ENCODE results near the gene NMNAT2. TPM values are rescaled to one million over a fixed set of nuclear protein-coding genes. Genes with fewer than 3 reads are reported as not detected.

NMNAT2 gene
- total RNA-seq, 1 donor from 2014 or later: 0.50 TPM

DNA sequence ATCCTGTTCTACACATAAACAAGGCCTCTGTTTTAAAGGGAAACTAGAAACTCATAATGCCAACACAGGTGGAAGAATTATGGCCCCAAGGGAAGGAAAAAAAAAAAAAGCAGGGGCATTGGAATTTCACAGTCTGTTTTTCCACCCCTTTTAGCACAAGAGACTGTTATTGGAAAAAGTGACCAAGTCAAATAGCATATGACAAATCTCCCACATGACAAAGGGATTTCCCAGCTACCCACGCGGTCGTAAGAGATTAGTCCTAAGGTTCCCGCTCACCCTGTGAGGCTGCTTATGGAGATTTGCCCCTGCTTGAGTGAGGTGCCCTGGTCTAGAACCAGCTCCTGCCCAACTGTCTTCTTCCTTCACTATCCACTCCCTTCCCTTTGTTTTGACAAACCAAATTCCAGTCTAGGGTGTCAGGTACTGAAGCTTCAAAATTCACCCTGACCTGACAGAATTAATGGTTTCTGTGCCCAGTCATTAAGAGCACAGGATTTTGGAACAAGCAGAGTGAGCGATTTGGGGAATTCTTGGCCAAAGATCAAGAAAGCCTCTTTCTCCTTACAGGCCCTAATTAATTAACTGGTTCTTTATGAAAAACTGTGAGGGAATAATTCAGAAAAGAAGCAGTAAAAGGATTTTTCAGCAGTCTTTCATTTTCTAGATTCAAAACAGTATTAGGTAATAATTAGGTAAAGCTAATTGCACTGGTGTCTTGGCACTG is 107.3 kb downstream of the NMNAT2 start:
- Mint-ChIP-seq H3K9me3 (ENCODE audit: unreplicated experiment) (peaks cover 8% of the 10 kb centered on the region), H3K4me3 (ENCODE audit: unreplicated experiment) (no peak overlapping the region), H3K27me3 (ENCODE audit: low read depth, unreplicated experiment) (peaks cover 6% of the 10 kb centered on the region), H3K4me1 (ENCODE audit: low read depth, unreplicated experiment) (no peaks in the 10 kb centered on the region), H3K36me3 (ENCODE audit: low read depth, unreplicated experiment) (no peaks in the 10 kb centered on the region), H3K27ac (ENCODE audit: unreplicated experiment) (no peak overlapping the region)
- Histone ChIP-seq H3K9me3 (ENCODE audit: insufficient read depth, low read depth, low read length) (no peaks in the 10 kb centered on the region), H2AFZ (ENCODE audit: low read depth, low read length) (no peak overlapping the region), H3K4me2 (ENCODE audit: low read length) (no peak overlapping the region), H3K36me3 (ENCODE audit: insufficient read depth, low read length) (no peaks in the 10 kb centered on the region), H3K4me1 (ENCODE audit: insufficient read depth, low read length) (no peaks in the 10 kb centered on the region), H3K4me3 (ENCODE audit: insufficient read depth, low read depth, low read length) (no peak overlapping the region), H3K9ac (ENCODE audit: low read length) (no peak overlapping the region), H3K79me2 (ENCODE audit: insufficient read depth, low read length) (no peaks in the 10 kb centered on the region), H3K27ac (ENCODE audit: low read depth, low read length) (no peak overlapping the region), H4K20me1 (ENCODE audit: insufficient read depth, low read length) (no peaks in the 10 kb centered on the region), H3K27me3 (ENCODE audit: insufficient read depth, low read length) (no peaks in the 10 kb centered on the region)
- DNase-seq (ENCODE audit: low read depth): peak; percentile 49
- TF ChIP-seq, protein P1, sequence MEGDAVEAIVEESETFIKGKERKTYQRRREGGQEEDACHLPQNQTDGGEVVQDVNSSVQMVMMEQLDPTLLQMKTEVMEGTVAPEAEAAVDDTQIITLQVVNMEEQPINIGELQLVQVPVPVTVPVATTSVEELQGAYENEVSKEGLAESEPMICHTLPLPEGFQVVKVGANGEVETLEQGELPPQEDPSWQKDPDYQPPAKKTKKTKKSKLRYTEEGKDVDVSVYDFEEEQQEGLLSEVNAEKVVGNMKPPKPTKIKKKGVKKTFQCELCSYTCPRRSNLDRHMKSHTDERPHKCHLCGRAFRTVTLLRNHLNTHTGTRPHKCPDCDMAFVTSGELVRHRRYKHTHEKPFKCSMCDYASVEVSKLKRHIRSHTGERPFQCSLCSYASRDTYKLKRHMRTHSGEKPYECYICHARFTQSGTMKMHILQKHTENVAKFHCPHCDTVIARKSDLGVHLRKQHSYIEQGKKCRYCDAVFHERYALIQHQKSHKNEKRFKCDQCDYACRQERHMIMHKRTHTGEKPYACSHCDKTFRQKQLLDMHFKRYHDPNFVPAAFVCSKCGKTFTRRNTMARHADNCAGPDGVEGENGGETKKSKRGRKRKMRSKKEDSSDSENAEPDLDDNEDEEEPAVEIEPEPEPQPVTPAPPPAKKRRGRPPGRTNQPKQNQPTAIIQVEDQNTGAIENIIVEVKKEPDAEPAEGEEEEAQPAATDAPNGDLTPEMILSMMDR (IDR thresholded peaks at IDR 0.05; ENCODE audit: insufficient read depth, low read depth, low read length): no peak
- no peak for TF ChIP-seq EZH2 (IDR thresholded peaks at IDR 0.05; ENCODE audit: insufficient read depth, low read length)
- FAIRE-seq: no peak

DNA sequence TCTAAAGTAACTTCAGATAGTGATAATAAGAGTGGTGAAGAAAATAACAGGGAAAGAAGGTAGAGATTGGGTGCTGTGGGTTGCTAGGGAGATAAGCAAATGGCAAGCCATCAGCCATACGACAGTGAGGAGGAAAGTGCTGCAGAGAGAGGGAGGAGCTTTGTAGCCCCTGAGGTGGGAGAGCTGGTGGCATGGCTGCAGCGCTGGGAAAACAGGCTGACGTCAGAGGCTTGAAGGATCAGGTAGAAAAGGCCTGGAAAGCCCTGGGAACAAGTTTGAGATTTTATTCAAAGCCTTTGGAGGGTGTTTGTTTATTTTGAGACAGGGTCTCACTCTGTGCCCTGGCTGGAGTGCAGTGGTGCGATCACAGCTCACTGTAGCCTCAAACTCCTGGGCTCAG is 109.5 kb downstream of the NMNAT2 start:
- Mint-ChIP-seq H3K4me3 (ENCODE audit: unreplicated experiment) (no peak overlapping the region), H3K36me3 (ENCODE audit: low read depth, unreplicated experiment) (no peaks in the 10 kb centered on the region), H3K9me3 (ENCODE audit: unreplicated experiment) (peaks cover 5% of the 10 kb centered on the region), H3K4me1 (ENCODE audit: low read depth, unreplicated experiment) (peaks cover 4% of the 10 kb centered on the region), H3K27me3 (ENCODE audit: low read depth, unreplicated experiment) (no peaks in the 10 kb centered on the region), H3K27ac (ENCODE audit: unreplicated experiment) (no peak overlapping the region)
- Histone ChIP-seq H3K4me3 (ENCODE audit: insufficient read depth, low read depth, low read length) (no peak overlapping the region), H3K9ac (ENCODE audit: low read length) (no peak overlapping the region), H3K36me3 (ENCODE audit: insufficient read depth, low read length) (no peaks in the 10 kb centered on the region), H3K79me2 (ENCODE audit: insufficient read depth, low read length) (no peaks in the 10 kb centered on the region), H3K27ac (ENCODE audit: low read depth, low read length) (no peak overlapping the region), H3K4me1 (ENCODE audit: insufficient read depth, low read length) (no peaks in the 10 kb centered on the region), H4K20me1 (ENCODE audit: insufficient read depth, low read length) (no peaks in the 10 kb centered on the region), H3K4me2 (ENCODE audit: low read length) (no peak overlapping the region), H3K27me3 (ENCODE audit: insufficient read depth, low read length) (no peaks in the 10 kb centered on the region), H3K9me3 (ENCODE audit: insufficient read depth, low read depth, low read length) (no peaks in the 10 kb centered on the region), H2AFZ (ENCODE audit: low read depth, low read length) (no peak overlapping the region)
- DNase-seq (ENCODE audit: low read depth) (no peak), FAIRE-seq (no peak)
- TF ChIP-seq, protein P1 (IDR thresholded peaks at IDR 0.05; ENCODE audit: insufficient read depth, low read depth, low read length): no peak
- TF ChIP-seq EZH2 (IDR thresholded peaks at IDR 0.05; ENCODE audit: insufficient read depth, low read length): no peak

DNA sequence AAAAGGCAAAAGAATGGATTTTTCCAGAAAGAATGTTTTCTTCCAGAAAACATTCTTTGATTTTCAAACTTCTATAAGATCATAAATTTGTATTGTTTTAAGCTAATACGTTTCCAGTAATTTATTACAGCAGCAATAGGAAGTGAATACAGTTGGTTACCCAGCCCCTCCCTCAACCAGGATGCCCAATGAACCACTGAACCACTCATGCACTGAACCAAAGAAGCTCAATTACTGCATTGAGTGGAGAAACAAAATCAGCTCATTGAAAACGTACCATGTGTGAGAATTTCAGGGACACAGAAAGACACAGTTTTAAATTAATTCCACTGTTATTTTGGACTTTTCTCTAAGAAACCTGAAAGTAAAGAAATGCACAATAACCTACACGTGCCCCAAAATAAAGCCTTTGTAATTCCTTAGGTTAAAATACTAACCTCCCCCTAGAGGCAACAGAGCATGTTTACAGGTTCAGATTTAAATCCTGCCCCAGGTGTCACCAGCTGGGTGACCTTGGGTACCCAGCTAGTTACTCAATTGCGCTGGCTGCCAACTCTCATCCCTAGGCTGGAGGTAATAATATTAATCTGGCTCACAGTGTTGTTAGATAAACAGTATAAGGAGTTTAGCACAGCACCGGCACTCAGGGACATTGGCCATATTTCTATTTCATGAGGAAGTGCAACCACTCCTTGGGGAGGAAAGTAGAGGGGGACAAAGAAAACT is 111.7 kb downstream of the NMNAT2 start:
- Histone ChIP-seq H3K9me3 (ENCODE audit: insufficient read depth, low read depth, low read length) (no peaks in the 10 kb centered on the region), H3K9ac (ENCODE audit: low read length) (no peak overlapping the region), H3K36me3 (ENCODE audit: insufficient read depth, low read length) (no peaks in the 10 kb centered on the region), H3K79me2 (ENCODE audit: insufficient read depth, low read length) (no peaks in the 10 kb centered on the region), H3K4me2 (ENCODE audit: low read length) (no peak overlapping the region), H4K20me1 (ENCODE audit: insufficient read depth, low read length) (no peaks in the 10 kb centered on the region), H3K4me3 (ENCODE audit: insufficient read depth, low read depth, low read length) (no peak overlapping the region), H3K27me3 (ENCODE audit: insufficient read depth, low read length) (no peaks in the 10 kb centered on the region), H3K4me1 (ENCODE audit: insufficient read depth, low read length) (no peaks in the 10 kb centered on the region), H3K27ac (ENCODE audit: low read depth, low read length) (no peak overlapping the region), H2AFZ (ENCODE audit: low read depth, low read length) (no peak overlapping the region)
- FAIRE-seq (no peak), DNase-seq (ENCODE audit: low read depth) (no peak)
- Mint-ChIP-seq H3K27ac (ENCODE audit: unreplicated experiment) (no peak overlapping the region), H3K4me3 (ENCODE audit: unreplicated experiment) (no peak overlapping the region), H3K27me3 (ENCODE audit: low read depth, unreplicated experiment) (no peaks in the 10 kb centered on the region), H3K36me3 (ENCODE audit: low read depth, unreplicated experiment) (no peaks in the 10 kb centered on the region), H3K9me3 (ENCODE audit: unreplicated experiment) (peaks cover 3% of the 10 kb centered on the region), H3K4me1 (ENCODE audit: low read depth, unreplicated experiment) (peaks cover 10% of the 10 kb centered on the region)
- no peak for TF ChIP-seq EZH2 (IDR thresholded peaks at IDR 0.05; ENCODE audit: insufficient read depth, low read length)
- TF ChIP-seq, protein P1 (IDR thresholded peaks at IDR 0.05; ENCODE audit: insufficient read depth, low read depth, low read length): peak; percentile 17
